Sigmoid colon (tissue), 3 donors: ENCODE data around the gene MARS1.

Source experiments
- CTCF ChIP-seq, 4 experiments: fragments of 450-650 bp in 3 of 4; fragments of 200-600 bp in 1 of 4; IDR thresholded peaks; one replicate each; pipeline ENCODE4 v1.5.1; 2016 to 2019; ENCODE audit warnings: antibody characterized with exemption in 4 of 4, mild to moderate bottlenecking in 3 of 4, moderate library complexity in 2 of 4
- POLR2A ChIP-seq, 2 donors: fragments of 450-650 bp; IDR thresholded peaks; one replicate each; pipeline ENCODE4 v1.6.1; 2016; ENCODE audit warnings: antibody characterized with exemption in 2 of 2, mild to moderate bottlenecking in 2 of 2, moderate library complexity in 2 of 2

GRCh38 chr12:57472391-57472790 lies 15.5 kb upstream of the MARS1 start:
- TF ChIP-seq CTCF (IDR thresholded peaks at IDR 0.05) (no peak), POLR2A (IDR thresholded peaks at IDR 0.05) (no peak)
